ENCODE data around the gene CCDC40.
"Not testable (repeated sequence)": the region's sequence is repeated elsewhere in the genome, so short reads cannot be mapped to it uniquely, and the experiment has no call there.

The CCDC40 gene

GRCh38 chr17:80024206-80024972, 12.1 kb upstream of the CCDC40 start:
- DNase-seq, result no peak

- DNase-seq, result no peak
Measured at GRCh38 chr17:80025140-80025539, 11.3 kb upstream of the CCDC40 start.

DNA sequence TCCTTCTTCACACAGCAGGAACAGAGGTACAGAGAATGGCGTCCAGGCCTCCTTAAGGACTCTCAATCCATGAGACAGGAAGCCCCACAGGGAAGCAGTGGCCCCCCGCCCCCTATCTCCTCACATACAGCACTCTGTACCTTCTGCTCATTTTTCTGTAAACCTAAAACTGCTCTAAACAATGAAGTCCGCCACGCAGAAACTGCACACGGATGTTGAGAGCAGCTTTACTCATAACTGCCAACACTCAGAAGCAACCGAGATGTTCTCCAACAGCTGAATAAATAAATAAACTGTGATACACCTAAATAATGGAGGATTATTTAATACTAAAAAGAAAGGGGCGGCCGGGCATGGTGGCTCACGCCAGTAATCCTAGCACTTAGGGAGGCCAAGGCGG, 10.6 kb upstream of the CCDC40 start:
- no peak for DNase-seq

- DNase-seq, result no peak
Measured at GRCh38 chr17:80026359-80027042, 9.9 kb upstream of the CCDC40 start.

DNA sequence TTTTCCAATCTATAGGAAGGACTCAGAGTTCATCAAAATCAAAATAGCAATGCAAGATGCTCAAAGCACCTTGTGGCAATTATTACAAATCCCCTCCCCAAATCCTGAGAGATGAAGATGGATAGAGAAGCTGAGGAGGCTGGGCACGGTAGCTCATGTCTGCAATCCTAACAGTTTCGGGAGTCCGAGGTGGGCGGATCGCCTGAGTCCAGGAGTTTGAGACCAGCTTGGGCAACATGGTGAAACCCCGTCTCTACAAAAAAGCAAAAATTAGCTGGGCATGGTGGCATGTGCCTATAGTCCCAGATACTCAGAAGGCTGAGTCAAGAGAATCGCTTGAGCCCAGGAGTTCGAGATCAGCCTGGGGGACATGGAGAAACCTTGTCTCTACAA, 9.4 kb upstream of the CCDC40 start:
- no peak for DNase-seq

DNA sequence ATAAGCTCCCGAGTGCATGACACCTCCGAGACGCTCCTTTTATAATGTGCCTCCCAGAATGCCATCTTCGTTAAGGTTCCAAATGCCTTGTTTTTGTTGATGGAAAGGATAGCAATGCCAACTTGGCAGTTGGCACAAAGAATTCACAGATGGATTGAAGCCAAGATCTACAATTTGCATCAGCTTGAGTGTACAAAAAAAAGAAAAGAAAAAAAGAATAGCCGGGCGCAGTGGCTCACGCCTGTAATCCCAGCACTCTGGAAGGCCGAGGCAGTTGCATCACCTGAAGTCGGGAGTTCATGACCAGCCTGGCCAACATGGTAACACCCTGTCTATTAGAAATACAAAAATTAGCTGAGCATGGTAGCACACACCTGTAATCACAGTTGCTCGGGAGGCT, 8.4 kb upstream of the CCDC40 start:
- DNase-seq, result no peak

DNA sequence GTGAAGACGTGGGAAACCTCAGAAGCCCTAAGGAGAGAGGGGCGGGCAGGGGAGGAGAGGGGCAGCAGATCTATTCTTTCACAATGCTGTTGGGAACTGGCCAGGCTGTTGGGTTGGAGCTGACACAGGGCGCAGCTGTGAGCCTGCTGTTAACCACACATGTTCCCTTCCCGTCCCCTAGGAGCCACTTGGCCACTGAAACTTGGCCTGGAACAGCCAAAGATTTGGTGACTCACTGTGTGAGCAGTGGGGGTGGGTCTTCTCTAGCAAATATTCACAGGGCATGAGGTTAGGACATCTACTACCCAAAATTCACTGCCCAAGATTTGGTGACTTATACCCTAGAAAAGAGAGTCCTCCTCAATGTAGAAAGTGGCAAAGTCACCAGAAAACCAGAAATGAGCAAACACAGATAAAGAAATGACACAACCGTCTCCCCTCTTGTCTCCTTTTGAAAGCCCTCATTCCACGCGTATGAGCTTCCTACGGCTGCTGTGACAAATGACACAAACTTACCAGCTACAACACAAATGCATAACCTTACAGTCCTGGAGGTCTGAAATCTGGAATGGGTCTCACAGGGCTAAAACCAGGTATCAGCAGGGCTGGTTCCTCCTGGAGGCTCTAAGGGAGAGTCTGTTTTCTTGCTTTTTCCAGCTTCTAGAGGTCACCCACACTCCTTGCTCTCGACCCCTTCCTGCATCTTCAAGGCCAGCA, 7.0 kb upstream of the CCDC40 start:
- no peak for DNase-seq

DNA sequence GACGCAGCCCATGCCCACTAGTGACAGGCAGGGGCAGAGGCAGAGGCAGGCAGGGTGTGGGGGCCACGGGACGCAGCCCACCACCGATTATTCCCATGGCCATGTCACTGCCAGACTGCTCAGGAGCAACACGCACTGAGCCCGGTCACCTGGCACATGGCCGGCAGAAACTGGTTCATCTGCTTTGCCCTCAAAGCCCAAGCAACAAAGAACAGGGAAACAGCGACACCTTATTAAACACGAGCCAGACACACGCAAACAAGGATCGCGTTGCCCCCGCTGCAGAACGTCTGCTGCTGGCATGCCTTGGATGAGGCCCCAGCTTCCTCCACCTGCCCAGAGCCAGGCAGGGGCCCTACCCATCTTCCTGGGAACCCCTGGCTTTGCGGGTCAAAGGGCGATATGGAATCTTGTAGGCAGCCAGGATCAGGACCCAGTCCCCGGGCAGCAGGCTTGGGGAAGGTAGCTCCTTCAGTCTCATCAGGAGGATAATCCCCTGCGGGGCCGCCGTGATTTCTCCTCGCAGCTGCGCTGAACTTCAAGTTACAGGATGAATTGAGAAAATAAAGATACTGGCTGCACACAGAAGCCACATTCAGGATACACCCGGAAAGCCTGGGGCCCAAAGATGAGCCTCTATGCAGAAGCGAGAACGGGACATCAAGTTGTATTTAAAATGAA, 5.6 kb upstream of the CCDC40 start:
- no peak for DNase-seq

DNA sequence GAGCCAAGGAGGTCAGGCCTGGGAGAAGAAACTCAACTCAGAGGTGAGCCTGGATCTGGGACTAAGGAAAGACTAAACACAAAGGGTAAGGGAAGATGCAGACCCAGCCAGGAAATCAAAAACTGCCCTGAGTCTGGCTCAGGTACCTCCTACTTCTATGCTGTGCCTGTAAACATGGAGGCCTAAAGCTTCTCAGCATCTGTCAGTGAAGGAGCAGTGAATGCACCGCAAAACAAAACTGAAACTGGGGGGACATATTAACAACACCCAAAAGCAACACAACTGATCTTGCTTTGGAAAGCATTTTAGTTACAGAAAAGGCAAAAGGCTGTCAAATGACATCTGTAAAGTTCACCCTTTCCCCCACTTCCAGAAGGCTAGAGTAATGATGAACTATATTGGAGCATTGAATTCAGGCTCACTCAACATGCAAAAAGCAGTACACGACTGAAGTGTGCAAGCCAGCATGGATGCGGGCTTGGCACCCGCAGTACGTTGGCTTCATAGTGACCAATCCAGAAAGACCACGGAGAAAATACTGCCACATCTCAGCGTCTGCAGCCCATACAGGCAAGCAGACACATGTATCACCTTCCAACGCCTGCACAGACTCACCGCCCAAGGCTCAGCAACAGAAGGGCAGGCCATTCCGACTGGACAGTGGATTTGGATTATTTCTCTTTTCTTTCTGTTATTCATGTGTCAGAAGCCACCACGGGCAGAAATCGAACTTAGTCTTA, 4.6 kb upstream of the CCDC40 start:
- DNase-seq, result no peak

DNA sequence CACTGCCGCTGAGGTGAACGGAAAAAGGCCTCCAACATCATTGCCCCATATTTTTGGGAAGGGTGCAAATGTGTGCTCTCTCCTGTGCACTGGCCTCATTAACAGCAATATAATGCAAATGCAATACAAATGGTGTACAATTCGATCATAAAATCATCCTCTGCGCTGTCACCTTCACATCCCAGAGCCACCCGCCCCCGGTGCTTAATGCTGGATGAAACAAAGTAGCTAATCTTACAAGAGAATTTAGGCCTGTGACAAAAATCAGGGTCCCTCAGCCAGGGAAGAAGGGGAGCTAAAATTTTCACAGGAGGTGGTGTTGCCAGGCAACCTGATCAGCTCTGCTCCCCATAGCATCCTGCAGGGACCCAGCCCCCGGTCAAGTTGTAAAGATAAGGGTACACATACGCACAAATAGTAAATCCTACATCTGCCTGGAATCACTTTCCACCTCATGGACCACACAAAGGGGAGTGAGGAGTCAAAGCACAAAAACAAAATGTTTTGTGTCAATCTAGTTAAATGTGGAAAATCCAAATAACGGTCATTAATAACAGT, 3.7 kb upstream of the CCDC40 start:
- no peak for DNase-seq

DNA sequence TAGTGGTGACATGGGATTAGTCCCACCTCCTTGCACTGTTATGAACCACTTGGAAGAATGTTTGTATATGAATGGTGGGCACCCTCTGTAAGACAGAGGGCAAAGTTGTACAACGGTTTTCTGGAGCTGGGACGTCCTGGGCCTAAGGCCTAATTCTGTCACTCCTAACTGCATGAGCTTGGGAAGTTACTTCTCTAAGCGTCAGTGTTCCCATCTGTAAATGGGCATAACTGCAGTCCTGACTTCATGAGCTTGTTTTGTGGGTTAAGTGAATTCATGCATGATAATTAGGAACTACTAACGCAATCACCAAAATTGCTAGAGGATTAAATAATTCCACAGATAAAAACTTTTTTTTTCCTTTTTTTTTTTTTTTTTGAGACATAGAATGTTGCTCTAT, 2.6 kb upstream of the CCDC40 start:
- DNase-seq, result no peak

DNA sequence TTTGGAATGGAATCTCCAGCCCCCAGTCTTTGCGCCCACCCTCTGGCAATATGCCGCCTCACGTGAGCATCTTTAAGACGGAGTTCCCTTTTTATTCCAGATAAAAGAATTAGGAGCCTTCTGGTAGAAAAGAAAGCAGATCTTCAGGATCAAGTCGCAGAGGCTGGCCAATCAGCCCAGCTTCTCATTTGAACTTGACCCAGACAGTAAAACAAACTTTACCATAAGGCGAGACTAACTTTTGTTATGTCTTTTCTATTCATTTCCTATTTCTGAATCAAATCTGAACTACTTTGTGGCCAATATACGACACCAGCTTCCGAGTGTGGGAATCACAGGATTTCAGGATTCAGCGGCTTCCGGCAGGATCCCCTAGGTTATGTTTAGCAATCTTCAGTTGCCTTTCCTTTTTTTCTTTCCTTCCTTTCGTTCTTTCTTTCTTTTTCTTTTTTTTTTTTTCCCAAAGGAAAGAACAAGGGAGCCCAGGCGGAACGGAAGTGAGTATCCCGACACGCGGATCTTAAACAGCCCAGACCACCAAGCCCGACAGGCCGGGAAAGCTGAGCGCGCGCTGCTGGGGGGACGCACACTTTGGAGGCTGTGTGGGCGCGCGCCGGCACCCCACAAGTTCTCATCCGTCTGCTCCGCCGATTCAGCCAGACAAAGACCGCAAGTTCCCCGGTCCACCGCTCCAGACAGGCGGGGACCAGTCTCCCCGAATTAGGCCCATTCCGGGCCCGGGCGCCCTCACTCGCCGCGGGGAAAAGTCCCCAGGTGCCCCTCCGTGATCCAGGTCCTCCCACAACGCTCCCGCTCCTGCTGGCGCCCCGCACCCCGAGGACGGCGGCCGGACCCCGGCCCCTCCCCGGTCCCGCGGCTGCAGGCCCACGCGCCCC, 1.4 kb upstream of the CCDC40 start:
- peak; percentile 66 for DNase-seq

DNA sequence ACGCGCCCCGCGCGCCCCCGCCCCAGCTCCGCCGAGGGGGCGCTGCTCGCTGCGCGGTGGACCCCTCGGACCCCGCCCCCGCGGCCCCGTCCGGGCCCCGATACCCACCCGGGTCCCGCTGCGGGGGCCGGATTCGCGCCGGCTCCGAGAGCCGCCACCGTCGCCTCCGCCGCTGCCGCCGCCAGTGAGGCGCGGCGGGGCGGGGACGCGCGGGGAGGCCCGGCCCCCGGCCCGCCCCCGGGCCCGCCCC, 830 bp upstream of the CCDC40 start, which contains the start of gene TBC1D16:
Gene TBC1D16 (minus strand): TSS at position 186 of the 250 bp plus-strand sequence. CDS start 22,325 bp downstream, outside the sequence.
- no peak for DNase-seq

DNA sequence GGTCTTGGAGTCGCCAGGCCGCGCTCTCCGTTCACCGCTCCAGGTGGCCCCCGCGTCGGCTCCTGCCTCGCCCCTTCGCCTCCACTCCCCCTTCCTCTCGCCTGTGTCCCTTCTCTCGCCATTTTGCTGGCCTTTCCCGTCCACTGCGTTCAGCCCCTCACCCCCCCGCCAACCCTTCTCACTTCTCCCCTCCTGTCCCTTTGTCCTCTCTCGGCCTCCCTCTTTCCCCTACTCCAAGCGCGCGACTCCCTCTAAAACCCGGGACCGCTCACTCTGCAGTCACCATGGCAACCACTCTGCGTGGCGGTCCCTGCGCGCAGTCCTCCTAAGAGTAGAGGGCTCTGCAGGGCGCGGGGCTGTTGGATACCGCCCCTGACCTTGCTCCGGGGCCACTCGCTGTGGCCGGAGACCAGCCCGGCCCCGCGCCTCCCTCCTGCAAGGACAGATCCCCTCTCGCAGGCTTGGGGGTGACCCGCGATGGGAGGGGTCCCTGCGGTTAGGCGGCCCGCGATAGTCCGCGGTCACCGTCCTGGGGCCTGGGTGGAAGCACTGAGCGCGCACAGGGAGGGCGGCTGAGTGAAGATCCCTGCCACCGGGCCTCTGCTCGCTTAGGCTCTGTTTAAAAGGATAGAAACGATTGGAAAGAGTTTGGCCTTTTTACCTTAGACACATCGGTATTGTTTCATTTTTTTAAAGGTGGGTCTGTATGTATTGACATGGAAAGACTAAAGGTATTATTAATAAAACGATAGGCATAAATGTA, 454 bp downstream of the CCDC40 start:
- peak; percentile 46 for DNase-seq

DNA sequence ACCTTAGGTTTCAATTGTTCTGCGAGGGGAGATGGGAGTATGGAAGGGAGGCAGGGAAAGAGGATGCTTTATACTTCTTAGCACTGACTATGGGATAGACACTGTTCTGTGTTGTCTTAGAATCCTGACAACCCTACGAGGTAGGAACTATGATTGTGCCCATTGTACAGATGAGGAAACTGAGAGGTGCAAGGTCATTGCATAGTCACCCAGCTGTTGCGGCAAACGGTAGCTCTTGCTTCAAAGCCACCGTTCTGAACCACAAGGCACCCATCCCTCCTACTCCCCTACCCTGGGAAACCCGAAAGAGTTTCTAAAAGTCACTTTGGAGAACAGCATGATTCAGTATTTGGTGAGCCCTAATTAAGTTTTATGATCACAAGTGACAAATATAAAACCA, 7.5 kb downstream of the CCDC40 start:
- no peak for DNase-seq

GRCh38 chr17:80045703-80046102, 9.3 kb downstream of the CCDC40 start:
- no peak for DNase-seq

GRCh38 chr17:80046709-80047108, 10.3 kb downstream of the CCDC40 start:
- not testable (repeated sequence) for DNase-seq

- DNase-seq, result no peak
Measured at GRCh38 chr17:80047176-80047575, 10.7 kb downstream of the CCDC40 start.

DNA sequence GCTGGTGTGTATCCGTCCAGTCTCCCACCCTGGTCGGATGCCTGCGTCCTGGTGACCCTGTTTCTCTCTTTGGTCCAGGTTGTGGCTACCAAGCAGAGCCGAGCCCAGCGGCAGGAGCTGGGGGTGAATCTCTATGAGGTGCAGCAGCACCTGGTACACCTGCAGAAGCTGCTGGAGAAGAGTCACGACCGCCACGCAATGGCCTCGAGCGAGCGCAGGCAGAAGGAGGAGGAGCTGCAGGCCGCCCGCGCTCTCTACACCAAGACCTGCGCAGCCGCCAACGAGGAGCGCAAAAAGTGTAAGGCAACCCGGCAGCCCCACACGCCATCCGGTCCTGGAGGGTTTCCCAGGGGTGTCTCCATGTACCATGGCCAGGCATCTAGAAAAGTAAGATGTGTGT, 13.5 kb downstream of the CCDC40 start:
- DNase-seq, result no peak

- no peak for DNase-seq
Measured at GRCh38 chr17:80050706-80051105, 14.3 kb downstream of the CCDC40 start.

GRCh38 chr17:80051681-80052080, 15.2 kb downstream of the CCDC40 start:
- DNase-seq, result no peak

All from CD4-positive, alpha-beta T cell treated with Interleukin-21 for 1 hour (primary cell).